Transverse colon (tissue), 4 donors: ENCODE results near the gene LAMTOR1. TPM values are rescaled to one million over a fixed set of nuclear protein-coding genes. Genes with fewer than 3 reads are reported as not detected.

Source experiments
- DNase-seq: peaks from one replicate; pipeline ENCODE4 v3.0.0-alpha.2; 2019
- H3K27ac ChIP-seq, 4 donors: fragments of 200-600 bp; sonication (generic); 2 replicates each; pipeline ENCODE4 v1.5.1; 2016 to 2018; ENCODE audit warnings: inconsistent platforms in 4 of 4
- H3K27me3 ChIP-seq: fragments of 200-600 bp; sonication (generic); 2 replicates; pipeline ENCODE4 v1.5.1; 2017; ENCODE audit warnings: inconsistent platforms
- H3K36me3 ChIP-seq, 4 donors: fragments of 200-600 bp; sonication (generic); 2 replicates each; pipeline ENCODE4 v1.5.1; 2017 to 2019; ENCODE audit warnings: inconsistent platforms in 4 of 4
- H3K4me1 ChIP-seq, 4 donors: fragments of 200-600 bp; sonication (generic); 2 replicates each; pipeline ENCODE4 v1.5.1; 2017 to 2020; ENCODE audit warnings: inconsistent platforms in 4 of 4
- H3K4me3 ChIP-seq, 4 donors: fragments of 200-600 bp; sonication (generic); 1 replicate in 1 of 4; 2 replicates in 3 of 4; pipeline versions ENCODE4 v1.5.1 to v1.6.1; 2017 to 2019; ENCODE audit warnings: inconsistent platforms in 4 of 4
- H3K9me3 ChIP-seq, 2 donors: fragments of 200-600 bp; sonication (generic); 2 replicates each; pipeline ENCODE4 v1.5.1; 2017 to 2019; ENCODE audit warnings: inconsistent platforms in 2 of 2
- CTCF ChIP-seq, 5 experiments: fragments of 200-600 bp in 3 of 5; fragments of 450-650 bp in 2 of 5; sonication (generic) in 3 of 5; IDR thresholded peaks; 1 replicate in 2 of 5; 2 replicates in 3 of 5; pipeline ENCODE4 v1.5.1; 2016 to 2017; ENCODE audit warnings: antibody characterized with exemption in 5 of 5, inconsistent platforms in 3 of 5, mild to moderate bottlenecking in 2 of 5, moderate library complexity in 1 of 5
- EP300 ChIP-seq: sonication (generic); formaldehyde crosslinking; IDR thresholded peaks from one replicate; pipeline ENCODE4 v1.6.1; 2017; ENCODE audit warnings: antibody characterized with exemption, low read depth
- POLR2A ChIP-seq: fragments of 450-650 bp; IDR thresholded peaks from one replicate; pipeline ENCODE4 v1.6.1; 2016; ENCODE audit warnings: antibody characterized with exemption, mild to moderate bottlenecking, moderate library complexity
- POLR2AphosphoS5 ChIP-seq, 3 donors: sonication (generic); formaldehyde crosslinking; IDR thresholded peaks; one replicate each; pipeline ENCODE4 v1.6.1; 2016; ENCODE audit warnings: antibody characterized with exemption in 3 of 3
- WGBS, 2 donors: methylation state at CpG; one replicate each; pipeline ENCODE4 v1.1.5; 2018; ENCODE audit warnings: low coverage in 1 of 2; 5-methylcytosine and 5-hydroxymethylcytosine counted together
- in situ Hi-C, 4 donors: fragments of 200-750 bp; cut with MboI; loops; one replicate each; pipeline versions ENCODE4 v1.15.0 to v1.15.1; 2017; ENCODE audit warnings: low sequenced_read_pairs in 3 of 4, low pct_ligation_motif_present in 1 of 4, low pct_unique_long_range_greater_than_20kb in 1 of 4
- intact Hi-C: fragments of 100-400 bp; cut with DNase I; formaldehyde crosslinking; loops from one replicate; pipeline ENCODE4 v1.15.1; 2023; ENCODE audit warnings: low total_unique reads
- total RNA-seq, 4 donors: library from RNA; depleted of rRNA; stranded (reverse); fragments of >200 nt; gene quantifications; one replicate each; pipeline ENCODE4 v1.1.0, GENCODE V29; 2016

LAMTOR1 gene
- total RNA-seq, 4 donors from 2014 or later: 59.1 to 156 (median 102) TPM

DNA sequence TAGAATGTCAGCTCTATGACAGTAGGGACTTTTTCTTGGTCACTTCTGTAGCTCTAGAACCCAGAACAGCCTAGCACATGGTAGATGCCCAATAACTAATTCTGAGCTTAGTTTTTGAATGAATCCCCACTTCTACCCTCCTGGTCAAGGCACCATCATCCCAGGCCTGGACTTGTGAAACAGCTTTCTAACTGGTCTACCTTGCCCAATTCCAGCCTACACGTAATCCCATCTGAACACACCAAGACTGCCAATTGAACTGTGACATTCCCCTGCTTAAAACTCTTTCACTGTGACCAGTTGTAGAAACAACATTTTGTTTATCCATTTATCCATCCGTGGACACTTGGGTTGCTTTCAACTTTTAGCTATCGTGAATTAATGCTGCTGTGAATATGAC is 26.3 kb upstream of the LAMTOR1 start:
- WGBS, 2 donors: 91 to 92% methylated on average over 3 of the region's 3 CpGs
- in situ Hi-C loops: no loop called here
- no peaks in the 10 kb centered on the region for H3K4me1 ChIP-seq
- H3K4me3 ChIP-seq: no peak overlapping the region
- intact Hi-C loops: loop anchor here (10.0 kb wide), 1 partner anchor 555 kb away; no protein-coding TSS in a partner anchor
- TF ChIP-seq CTCF (IDR thresholded peaks at IDR 0.05) (no peak), EP300 (no peak), POLR2AphosphoS5 (IDR thresholded peaks at IDR 0.05) (no peak), POLR2A (no peak)
- no peak overlapping the region for H3K27ac ChIP-seq
- H3K36me3 ChIP-seq: no peaks in the 10 kb centered on the region
- H3K27me3 ChIP-seq: no peaks in the 10 kb centered on the region
- H3K9me3 ChIP-seq: no peaks in the 10 kb centered on the region
- DNase-seq: no peak

DNA sequence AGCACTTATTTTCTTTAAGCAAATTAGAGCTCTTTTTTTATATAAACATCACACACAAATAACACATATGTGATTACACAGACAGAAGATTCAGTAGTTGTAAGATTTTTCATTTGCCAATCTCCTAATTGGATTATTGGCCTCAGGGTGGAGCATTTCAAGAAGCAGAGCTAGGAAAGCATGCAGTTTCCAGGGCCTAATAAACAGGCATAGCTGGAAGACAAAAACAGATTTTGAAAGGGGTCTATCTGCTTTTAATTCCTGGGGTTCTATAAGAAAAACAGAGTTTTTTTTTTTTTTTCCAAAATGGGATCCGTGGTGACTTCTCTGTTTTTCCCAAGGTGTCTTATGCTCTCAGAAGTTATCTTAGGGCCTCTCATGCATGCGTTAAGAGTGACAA is 24.8 kb upstream of the LAMTOR1 start:
- intact Hi-C loops (loop anchor here (10.0 kb wide), 1 partner anchor 553 kb away; no protein-coding TSS in a partner anchor), in situ Hi-C loops (no loop called here)
- TF ChIP-seq POLR2A (no peak), POLR2AphosphoS5 (IDR thresholded peaks at IDR 0.05) (no peak), CTCF (IDR thresholded peaks at IDR 0.05) (no peak)
- no peak for DNase-seq
- Histone ChIP-seq H3K4me1 (no peaks in the 10 kb centered on the region), H3K27me3 (no peaks in the 10 kb centered on the region), H3K4me3 (no peak overlapping the region), H3K9me3 (no peaks in the 10 kb centered on the region), H3K27ac (no peak overlapping the region), H3K36me3 (no peaks in the 10 kb centered on the region)
- 74 to 88% methylated on average over 2 of the region's 2 CpGs for WGBS, 2 donors

- Histone ChIP-seq H3K4me3 (no peak overlapping the region), H3K27ac (no peak overlapping the region), H3K36me3 (no peaks in the 10 kb centered on the region), H3K9me3 (no peaks in the 10 kb centered on the region), H3K27me3 (no peaks in the 10 kb centered on the region), H3K4me1 (no peaks in the 10 kb centered on the region)
- intact Hi-C loops: loop anchor here (10.0 kb wide), 1 partner anchor 551 kb away; no protein-coding TSS in a partner anchor
- DNase-seq: no peak
- TF ChIP-seq POLR2A (no peak), CTCF (IDR thresholded peaks at IDR 0.05) (no peak), POLR2AphosphoS5 (IDR thresholded peaks at IDR 0.05) (no peak), EP300 (no peak)
- WGBS, 2 donors: 40 to 52% methylated on average over 1 of the region's 1 CpG
- in situ Hi-C loops: no loop called here
These were observed 22.9 kb upstream of the LAMTOR1 start for GRCh38 chr11:72125956-72126355.

DNA sequence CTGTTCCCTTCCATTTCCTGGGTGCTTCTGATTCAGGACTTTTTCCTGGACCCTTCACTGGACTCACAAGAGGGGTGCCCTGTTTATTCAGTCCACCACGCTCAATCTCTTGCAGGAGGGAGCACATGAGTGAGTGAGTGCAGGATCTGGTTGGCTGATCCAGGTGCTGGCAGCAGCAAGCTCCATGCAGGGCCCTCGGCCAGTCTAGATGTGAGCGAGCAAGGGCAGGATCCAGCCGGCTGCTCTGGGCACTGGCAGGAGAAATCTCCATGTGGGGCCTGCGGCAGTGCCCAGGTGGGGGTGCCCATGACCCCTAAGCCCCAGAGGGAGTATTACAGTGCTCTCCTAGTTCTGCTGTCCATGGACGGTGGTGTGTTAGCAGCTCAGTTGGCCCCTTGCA is 20.9 kb upstream of the LAMTOR1 start:
- intact Hi-C loops: loop anchor here (10.0 kb wide), 1 partner anchor 549 kb away; no protein-coding TSS in a partner anchor
- TF ChIP-seq POLR2AphosphoS5 (IDR thresholded peaks at IDR 0.05): no peak
- no peak for TF ChIP-seq CTCF (IDR thresholded peaks at IDR 0.05)
- no peak for TF ChIP-seq EP300
- TF ChIP-seq POLR2A: no peak
- Histone ChIP-seq H3K4me3 (no peak overlapping the region), H3K27me3 (no peaks in the 10 kb centered on the region), H3K9me3 (no peaks in the 10 kb centered on the region), H3K4me1 (no peaks in the 10 kb centered on the region), H3K27ac (no peak overlapping the region), H3K36me3 (no peaks in the 10 kb centered on the region)
- DNase-seq: no peak
- 83% methylated on average over 6 of the region's 6 CpGs; no CpG with 5 or more reads in 1 of the 2 donors for WGBS, 2 donors
- in situ Hi-C loops: no loop called here
